Upper lobe of left lung (tissue), 4 donors: Measurements from ENCODE around the gene ACER1.
"Not testable (repeated sequence)": the region's sequence is repeated elsewhere in the genome, so short reads cannot be mapped to it uniquely, and the experiment has no call there.

ENCODE experiments used
- EP300 ChIP-seq, 4 donors: sonication (generic); formaldehyde crosslinking; IDR thresholded peaks; one replicate each; pipeline ENCODE4 v1.5.1; 2017; ENCODE audit warnings: antibody characterized with exemption in 4 of 4, control low read depth in 2 of 4
- POLR2A ChIP-seq, 4 donors: fragments of 450-650 bp; IDR thresholded peaks; one replicate each; pipeline ENCODE4 v1.5.1; 2016 to 2017; ENCODE audit warnings: antibody characterized with exemption in 4 of 4, mild to moderate bottlenecking in 2 of 4
- POLR2AphosphoS5 ChIP-seq, 2 donors: sonication (generic); formaldehyde crosslinking; IDR thresholded peaks; one replicate each; pipeline ENCODE4 v1.5.1; 2017; ENCODE audit warnings: antibody characterized with exemption in 2 of 2
- TF ChIP-seq, protein P1 (sequence below), 6 experiments: fragments of 450-650 bp in 4 of 6; fragments of 200-600 bp in 2 of 6; sonication (generic) in 2 of 6; IDR thresholded peaks; one replicate each; pipeline ENCODE4 v1.5.1; 2016 to 2019; ENCODE audit warnings: antibody characterized with exemption in 6 of 6

DNA sequence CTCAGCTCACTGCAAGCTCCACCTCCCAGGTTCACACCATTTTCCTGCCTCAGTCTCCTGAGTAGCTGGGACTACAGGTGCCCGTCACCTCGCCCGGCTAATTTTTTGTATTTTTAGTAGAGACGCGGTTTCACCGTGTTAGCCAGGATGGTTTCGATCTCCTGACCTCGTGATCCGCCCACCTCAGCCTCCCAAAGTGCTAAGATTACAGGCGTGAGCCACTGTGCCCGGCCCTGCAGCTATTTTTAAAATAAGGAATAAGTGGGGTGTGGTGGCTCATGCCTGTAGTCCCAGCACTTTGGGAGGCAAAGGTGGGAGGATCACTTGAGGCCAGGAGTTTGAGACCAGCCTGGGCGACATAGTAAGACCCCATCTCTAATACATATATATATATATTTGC lies 27.0 kb upstream of the ACER1 start:
- TF ChIP-seq, protein P1, sequence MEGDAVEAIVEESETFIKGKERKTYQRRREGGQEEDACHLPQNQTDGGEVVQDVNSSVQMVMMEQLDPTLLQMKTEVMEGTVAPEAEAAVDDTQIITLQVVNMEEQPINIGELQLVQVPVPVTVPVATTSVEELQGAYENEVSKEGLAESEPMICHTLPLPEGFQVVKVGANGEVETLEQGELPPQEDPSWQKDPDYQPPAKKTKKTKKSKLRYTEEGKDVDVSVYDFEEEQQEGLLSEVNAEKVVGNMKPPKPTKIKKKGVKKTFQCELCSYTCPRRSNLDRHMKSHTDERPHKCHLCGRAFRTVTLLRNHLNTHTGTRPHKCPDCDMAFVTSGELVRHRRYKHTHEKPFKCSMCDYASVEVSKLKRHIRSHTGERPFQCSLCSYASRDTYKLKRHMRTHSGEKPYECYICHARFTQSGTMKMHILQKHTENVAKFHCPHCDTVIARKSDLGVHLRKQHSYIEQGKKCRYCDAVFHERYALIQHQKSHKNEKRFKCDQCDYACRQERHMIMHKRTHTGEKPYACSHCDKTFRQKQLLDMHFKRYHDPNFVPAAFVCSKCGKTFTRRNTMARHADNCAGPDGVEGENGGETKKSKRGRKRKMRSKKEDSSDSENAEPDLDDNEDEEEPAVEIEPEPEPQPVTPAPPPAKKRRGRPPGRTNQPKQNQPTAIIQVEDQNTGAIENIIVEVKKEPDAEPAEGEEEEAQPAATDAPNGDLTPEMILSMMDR (IDR thresholded peaks at IDR 0.05): not testable (repeated sequence)
- not testable (repeated sequence) for TF ChIP-seq POLR2A, EP300, POLR2AphosphoS5 (IDR thresholded peaks at IDR 0.05)
